Measurements from ENCODE around the gene TARP.
"Not testable (repeated sequence)": the region's sequence is repeated elsewhere in the genome, so short reads cannot be mapped to it uniquely, and the experiment has no call there.

The TARP gene

DNA sequence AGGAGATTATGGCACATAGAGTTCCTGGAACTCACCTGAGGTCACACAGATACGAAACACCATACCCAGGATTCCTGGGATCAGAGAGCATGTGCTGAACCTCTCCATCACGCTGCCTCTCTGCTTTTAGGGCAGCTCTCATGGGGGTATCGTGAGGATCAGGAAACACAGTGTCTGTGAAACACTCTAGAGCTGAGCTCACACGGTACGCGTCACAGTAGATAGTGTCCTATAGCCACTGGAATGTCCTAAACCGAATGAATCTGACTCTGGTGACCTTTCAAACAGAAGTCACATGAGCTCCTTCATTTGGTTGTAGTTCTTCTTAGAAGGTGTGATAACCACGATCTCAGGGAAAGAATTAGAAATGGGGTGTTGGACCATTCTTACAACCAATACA is 14.3 kb downstream of the TARP start:
- not testable (repeated sequence) for DNase-seq

DNA sequence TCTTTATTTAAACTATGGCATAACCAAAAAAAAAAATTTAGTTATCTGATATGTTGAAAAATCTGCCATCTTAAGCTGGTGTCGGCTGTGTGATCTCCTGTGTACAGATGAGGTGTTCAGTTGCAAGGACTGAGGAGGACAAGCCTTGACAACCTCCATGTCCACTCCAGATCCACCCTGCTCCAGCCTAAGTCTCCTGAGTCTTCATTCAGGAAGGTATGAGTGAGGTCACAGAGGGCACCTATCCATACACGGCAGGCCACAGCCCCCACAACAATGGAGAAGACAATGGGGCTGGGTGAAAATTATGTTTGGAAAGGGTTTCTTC is 16.1 kb downstream of the TARP start:
- DNase-seq = no peak

DNA sequence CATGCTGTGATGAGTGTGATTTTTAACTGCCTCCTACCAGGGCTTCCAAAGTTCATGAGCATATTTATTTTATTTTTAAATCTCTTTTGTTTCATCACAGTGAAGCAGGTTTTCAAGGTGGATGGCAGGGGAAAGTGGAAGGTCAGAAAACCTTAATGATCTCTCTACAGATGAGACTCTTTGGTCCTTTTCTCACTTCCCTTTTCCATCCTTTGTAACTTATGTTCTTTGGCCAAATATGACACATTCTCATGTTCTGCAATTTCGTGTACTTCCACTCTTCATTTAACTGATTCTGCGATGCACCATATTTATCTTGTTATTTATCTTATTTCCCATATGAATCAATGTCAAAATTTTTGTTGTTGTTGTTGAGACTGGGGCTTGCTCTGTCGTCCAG is 23.6 kb downstream of the TARP start:
- peak; percentile 54 for DNase-seq

DNA sequence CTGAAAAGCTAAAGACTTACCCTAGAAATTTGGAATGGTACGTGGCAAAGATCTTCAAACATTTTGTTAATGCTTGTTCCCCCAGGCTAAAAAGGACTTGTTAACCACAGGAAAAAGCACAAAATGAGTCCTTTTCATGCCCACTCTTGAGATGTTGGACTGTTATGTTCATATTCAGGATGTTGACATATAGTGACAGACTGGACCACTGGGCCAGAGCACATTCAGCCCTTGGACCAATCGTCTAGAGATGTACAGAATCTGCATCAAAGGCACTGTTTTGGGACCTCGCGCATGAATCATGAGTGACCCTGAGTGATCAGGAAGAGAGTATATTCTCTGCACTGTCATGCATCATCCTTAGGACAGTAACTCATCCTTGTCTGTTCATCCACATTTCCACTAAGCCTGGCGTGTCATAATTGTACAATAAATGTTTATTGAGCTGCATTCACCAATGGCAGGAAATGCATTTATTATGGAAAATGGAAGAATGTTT is 25.3 kb downstream of the TARP start:
- no peak for DNase-seq

DNA sequence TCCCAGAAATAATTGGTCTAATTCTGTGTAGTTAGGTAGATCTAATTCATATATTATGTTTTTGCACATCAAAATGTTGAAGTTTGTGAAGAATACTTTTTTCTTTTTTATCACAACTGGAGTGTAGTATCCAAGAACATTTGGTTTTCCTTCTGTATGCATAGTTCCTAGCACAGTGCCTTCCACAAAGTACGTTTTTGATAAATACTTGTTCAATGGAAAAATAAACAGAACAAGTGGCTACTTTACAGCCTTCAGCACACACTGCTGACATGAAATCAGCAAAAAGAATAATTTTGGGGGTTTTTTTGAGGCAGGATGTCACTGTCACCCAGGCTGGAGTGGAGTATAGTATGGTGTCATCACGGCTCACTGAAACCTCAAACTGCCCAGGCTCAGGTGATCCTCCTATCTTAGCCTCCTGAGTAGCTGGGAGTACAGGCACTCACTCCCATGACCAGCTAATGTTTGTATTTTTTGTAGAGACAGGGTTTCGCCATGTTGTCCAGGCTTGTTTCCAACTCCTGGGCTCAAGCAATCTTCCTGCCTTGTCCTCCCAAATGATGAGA is 27.9 kb downstream of the TARP start:
- no peak for DNase-seq

DNA sequence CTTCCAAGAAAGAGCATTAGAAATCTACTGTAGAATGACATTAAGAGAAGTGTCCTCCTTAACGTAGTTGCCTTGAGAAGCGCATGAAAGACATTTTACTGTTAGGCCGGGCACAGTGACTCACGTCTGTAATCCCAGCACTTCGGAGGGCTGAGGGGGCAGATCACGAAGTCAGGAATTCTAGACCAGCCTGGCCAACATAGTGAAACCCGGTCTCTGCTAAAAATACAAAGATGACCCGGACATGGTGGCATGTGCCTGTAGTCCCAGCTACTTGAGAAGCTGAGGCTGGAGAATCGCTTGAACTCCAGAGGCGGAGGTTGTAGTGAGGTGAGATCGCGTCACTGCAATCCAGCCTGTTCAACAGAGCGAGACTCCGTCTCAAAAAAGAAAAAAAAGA is 28.9 kb downstream of the TARP start:
- no peak for DNase-seq

DNA sequence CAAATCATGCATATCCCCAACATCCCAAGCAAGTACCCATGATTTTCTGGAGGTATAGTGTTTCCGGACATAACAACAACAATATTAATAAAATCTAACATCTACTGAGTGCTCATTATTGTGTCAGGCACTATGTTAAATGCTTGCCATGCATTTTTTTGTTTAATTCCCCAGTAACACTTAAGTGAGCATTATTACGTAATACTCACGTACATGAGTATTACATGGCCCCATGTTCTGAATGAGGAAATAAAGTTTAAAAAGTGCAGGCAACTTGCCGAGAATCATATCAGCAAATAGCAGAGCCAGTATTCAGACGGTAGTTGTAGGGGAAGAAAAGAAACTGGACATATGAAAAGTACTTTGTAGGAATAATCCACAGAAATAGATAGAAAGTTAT is 30.1 kb downstream of the TARP start:
- DNase-seq = peak; percentile 68

DNA sequence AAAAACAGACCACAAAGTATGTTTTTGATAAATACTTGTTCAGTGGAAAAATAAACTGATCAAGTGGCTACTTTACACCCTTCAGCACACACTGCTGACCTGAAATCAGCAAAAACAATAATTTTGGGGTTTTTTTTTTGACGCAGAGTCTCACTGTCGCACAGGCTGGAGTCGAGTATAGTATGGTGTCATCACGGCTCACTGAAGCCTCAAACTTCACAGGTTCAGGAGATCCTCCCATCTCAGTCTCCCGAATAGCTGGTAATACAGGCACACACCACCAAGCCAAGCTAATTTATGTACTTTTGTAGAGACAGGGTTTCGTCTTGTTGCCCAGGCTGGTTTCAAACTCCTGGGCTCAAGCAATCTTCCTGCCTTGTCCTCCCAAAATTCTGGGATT is 30.6 kb downstream of the TARP start:
- no peak for DNase-seq

DNA sequence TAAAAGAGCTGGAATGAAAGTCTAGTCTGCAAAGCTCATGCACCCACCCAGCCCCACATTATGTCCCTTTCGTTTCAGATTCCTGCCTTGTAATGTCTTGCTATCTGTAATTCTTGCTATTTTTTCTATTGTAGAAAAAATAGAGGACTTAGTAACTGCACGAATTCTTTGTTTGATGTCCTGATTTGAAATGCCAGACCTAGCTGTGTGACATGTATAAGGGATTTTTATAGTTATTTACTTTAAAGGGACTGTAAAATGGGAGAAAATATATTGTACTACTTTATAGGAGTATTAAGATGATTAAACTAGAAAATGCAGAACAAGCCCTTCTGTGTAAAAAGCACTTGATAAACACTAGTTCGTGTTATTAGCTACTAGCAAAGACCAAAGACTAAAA is 32.4 kb downstream of the TARP start:
- no peak for DNase-seq

DNA sequence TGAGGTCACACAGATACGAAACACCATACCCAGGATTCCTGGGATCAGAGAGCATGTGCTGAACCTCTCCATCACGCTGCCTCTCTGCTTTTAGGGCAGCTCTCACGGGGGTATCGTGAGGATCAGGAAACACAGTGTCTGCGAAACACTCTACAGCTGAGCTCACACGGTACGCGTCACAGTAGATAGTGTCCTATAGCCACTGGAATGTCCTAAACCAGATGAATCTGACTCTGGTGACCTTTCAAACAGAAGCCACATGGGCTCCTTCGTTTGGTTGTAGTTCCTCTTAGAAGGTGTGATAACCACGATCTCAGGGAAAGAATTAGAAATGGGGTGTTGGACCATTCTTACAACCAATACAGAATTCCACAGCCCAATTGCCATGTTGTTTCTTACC is 34.3 kb downstream of the TARP start:
- not testable (repeated sequence) for DNase-seq

DNA sequence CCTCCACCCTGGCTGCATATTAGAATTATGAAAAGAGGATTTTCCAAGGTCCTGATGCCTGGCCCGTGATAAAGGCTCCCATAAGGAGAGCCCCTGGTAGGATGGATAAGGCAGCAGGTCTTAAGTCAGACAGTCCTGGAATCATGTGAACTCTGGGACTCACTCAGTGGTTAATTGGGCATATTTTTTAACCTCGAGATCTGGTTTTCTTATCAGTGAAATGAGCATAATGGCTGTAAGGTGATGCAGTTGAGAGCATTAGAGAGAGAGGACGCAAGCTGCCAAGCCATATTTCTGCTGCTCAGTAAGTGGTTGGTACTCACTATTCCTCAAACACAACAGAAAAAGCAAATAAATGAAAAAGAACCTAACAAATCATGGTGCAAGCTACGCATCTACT is 37.8 kb downstream of the TARP start:
- no peak for DNase-seq

DNA sequence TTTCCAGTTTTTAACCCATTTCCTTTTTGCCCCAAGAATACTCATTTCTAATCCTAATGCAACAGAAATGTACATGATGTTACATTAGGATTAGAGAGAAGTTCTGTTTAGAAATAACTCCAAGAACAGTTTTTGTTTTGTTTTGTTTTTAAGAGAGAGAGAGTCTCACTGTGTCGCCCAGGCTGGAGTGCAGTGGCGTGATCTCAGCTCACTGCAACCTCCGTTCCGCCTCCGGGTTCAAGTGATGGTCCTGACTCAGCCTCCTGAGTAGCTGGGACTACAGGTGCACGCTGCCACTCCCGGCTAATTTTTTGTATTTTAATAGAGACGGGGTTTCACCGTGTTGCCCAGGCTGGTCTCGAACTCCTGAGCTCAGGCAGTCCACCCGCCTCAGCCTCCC is 38.7 kb downstream of the TARP start:
- DNase-seq = not testable (repeated sequence)

DNA sequence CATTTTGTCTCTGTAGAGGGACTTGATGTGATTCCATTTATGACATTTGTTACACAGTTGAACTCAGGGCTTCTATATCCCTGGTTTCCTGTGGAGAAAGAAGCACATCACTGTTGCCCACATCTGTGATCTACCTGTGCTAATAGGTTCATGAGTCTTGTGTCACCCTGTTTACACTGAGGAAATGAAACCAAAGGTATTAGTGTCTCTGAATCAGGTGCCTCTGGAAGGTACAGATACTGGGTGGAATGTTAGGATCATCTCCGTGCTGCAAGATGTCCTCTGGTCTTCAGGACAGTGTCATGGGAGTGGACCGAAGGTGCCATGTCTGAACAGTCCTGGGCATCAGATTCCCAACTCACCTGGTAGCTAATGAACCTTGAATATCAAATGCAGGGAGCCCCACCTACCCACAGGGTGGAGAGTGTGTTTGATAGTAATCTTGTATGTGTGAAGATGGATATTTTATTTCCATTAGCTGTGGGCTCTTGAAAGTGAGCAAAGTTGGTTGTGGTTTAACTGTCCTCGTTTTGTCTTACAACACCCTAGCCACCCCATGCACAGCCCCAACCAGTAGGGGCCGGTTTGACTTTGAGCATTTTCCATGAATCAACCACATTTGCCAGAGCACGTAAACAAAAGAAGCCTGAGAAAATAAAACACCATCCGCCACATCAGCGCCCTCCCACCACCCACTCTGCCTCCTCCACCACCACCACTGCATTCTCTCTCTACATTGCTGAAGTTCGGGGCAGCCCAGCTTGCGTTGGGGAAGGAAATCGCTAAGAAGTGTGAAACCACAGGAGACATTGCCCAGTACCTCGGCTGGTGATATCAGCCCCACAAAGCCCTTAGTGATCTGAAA is 40.7 kb downstream of the TARP start:
- peak; percentile 74 for DNase-seq

DNA sequence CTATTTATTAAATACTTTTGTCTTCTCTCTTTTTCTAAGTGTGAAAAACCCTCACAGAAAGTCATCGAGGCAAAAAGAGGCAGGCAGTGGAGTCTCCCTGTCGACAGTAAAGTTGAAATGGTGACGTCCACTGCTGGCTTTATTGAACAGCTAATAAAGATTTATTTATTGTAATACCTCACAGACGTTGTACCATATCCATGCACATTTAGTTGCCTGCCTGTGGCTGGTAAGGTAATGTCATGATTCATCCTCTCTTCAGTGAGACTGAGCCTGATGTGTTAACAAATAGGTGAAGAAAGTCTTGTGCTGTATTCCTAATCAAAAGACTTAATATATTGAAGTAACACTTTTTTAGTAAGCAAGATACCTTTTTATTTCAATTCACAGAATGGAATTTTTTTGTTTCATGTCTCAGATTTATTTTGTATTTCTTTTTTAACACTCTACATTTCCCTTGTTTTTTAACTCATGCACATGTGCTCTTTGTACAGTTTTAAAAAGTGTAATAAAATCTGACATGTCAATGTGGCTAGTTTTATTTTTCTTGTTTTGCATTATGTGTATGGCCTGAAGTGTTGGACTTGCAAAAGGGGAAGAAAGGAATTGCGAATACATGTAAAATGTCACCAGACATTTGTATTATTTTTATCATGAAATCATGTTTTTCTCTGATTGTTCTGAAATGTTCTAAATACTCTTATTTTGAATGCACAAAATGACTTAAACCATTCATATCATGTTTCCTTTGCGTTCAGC is 43.4 kb downstream of the TARP start:
- DNase-seq = no peak

DNA sequence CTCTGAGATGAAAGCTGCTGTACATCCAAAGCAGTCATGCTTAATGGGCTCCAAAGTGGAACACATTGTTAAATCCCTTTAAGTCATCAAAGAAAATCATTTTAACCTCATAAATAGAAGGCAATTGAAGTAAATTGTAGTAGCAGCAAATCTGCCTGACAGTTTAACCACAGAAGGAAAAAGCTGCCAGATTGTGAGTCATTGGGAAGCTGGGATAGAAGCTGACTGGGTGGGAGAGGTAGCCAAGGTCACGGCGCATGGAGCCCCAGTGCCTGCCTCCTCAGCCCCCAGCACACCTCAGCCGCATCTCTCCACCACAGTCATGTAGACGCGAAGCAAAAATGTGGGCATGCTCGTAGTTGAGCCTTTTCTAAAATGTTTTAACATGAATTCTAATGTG is 44.0 kb downstream of the TARP start:
- DNase-seq = no peak

DNA sequence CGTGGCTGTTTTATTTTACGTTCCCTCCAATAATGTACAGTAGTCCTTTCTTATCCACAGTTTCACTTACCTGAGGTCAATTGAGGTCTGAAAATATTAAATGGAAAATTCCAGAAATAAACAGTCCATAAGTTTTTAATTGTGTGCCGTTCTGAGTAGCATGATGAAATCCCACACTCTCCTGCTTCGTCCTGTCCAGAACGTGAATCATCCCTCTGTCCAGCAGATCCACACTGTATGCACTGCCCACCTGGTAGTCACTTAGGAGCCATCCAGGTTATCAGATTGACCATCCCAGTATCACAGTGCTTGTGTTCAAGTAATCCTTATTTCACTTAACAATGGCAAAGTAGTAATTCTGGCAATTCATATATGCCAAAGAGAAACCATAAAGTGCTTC is 49.0 kb downstream of the TARP start:
- DNase-seq = no peak

DNA sequence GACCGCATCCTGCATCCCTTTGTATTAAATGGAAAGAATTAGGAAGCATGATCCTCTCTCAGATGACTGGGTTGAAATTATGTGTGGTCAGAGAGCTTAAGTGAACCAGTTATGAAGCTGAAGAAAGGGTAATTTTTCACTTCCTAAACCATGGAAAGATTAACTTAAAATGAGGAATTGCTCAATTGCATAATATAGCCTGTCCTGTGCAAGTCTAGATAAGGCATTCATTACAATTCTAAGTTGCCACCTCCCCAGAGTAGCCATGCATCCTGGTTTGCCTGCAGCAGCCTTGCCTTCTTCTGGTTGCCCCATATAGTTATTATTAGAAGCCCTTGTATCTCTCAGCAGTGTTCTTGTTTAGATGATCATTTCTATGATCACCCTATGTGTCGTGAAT is 50.1 kb downstream of the TARP start:
- peak; percentile 67 for DNase-seq

DNA sequence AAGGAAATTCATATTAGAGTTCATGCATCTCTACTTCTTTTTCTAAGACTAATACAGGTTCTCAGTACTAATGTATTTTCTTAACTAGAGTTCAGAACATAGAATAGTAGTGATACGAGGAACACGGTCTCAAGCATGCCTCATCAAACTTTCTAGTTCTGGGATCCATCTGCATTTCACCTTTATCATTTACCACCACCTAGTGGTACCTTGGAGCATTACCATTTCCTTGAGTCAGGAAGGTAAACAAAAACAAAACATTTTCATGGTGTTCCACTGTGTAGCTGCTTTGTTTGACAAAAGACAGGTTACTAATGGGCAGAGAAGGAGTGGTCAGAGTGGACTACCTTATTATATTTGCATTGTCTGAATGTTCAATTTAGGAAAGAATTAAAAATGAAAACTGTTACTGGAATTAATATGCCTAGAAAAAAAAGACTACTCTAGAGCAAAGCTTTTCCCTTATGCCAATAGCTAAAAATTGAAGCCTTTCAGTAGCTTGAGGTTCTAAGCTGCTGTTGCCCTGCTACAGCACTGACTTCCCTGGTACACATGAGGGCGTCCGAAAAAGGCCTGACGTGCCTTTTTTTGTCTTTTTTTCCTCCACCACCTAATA is 50.8 kb downstream of the TARP start:
- DNase-seq = peak; percentile 46

DNA sequence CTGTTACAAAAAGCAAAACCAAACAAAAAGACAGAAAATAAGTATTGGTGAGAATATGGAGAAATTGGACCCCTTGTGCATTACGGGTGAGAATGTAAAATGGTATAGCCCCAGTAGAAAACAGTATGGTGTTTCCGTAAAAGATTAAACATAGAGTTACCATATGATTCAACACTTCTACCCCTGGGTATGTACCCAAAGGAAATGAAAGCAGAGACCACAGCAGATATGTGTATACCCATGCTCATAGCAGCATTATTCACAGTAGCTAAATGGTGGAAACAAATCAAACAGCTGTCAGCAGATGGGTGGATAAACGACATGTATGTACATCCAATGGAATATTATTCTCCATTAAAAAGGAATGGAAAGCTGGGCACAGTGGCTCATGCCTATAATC is 53.0 kb downstream of the TARP start:
- no peak for DNase-seq

DNA sequence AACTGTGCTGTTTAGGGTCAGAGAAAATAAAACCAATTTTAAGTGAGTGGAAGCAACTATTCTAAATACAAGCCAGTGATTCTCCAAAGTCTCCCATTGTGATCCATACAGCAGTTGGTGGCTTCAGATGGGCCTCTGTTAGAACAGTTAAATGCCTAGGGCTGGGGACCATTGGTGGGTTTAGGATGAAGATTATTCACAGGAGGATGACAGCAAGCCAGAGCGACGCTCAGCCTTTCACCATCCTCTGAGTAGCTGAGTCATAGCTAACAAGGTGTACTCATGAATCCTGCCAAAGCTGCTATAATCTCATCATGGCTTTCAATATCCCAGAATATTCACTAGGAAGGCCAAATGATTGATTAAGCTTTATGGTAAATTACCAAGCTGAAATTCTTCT is 55.8 kb downstream of the TARP start:
- DNase-seq = no peak

DNA sequence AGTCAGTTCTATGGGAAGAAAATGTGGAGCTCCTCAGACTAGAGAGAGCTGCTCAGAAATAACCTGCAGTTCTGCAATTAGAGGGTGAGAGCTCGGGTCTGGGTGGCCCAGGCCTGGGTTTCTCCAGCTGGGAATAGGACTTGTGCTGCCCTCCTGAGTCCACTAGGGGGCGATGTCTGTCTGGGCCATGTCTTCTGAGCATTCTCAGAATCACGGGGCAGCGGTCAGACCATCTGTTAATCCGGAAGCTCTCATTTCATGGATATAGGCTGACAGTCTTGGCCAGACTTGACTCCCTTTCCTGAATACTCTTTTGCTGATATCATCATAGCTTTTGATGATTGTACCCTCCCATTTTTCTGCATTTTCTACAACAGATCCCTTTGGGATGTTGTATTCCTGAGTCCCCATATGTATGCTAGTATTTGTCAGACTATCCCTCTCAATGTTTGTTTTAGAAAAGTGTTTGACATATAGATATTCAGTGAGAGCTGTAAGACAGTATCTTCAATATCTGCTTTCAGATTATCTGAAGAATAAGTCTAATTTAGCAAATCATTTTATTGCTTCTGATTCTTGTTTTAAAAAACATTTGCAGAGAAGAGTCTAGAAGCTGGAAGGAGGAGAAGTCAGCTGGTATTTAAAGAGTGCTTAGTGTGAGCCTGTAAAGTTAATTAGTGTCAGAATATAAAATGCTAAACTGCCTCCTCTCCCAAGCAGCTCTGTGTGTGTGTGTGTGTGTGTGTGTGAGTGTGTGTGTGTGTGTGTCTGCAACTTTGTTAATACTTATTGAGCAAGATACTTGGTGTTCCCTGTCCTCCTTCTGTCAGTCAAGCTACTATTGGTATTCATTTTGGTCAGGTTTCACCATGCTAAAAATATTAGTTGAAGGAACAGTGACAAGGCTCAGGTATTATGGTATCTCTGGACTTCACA is 57.4 kb downstream of the TARP start:
- peak; percentile 90 for DNase-seq

DNA sequence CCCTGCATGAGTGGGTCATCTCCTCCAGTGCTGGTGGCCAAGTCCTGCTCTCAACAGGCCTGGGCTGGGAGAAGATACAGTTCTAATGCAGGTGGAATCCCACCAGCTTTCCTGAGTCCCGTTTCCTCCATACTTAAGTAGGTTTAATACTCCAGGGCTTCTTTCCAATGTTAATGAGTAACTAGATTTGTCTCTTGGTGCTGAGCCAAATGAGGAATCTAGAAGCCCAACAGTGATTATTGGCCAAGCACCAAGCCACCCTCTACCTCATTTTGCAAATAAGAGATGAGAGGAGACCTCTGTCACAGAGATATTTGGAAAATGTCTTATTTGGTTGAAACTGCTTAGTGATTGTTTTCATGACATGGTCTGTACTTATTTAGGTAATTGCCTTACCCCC is 58.3 kb downstream of the TARP start:
- DNase-seq = no peak

Data from inflammatory macrophage treated with lipopolysaccharide for 4 hours (primary cell).